NCI-H524 (cell line): ENCODE results near the gene S100A13.

Experiments
- DNase-seq, 2 experiments: peaks; one replicate each; lab custom pipeline; 2025; lab: John Stamatoyannopoulos, UW

S100A13 gene

GRCh38 chr1:153626477-153626903 lies 815 bp downstream of the S100A13 start:
- no peak for DNase-seq

- no peak for DNase-seq
Observed at GRCh38 chr1:153624965-153625611, 2.2 kb downstream of the S100A13 start.

- DNase-seq: no peak
Observed at GRCh38 chr1:153623101-153623500, 4.2 kb downstream of the S100A13 start.

- no peak for DNase-seq
Observed at GRCh38 chr1:153619171-153619570, 8.1 kb downstream of the S100A13 start.

- peak; percentile 47 to 65 for DNase-seq
Observed at GRCh38 chr1:153617663-153618062, 9.6 kb downstream of the S100A13 start.

- no peak for DNase-seq
Observed at GRCh38 chr1:153616917-153617311, 10.4 kb downstream of the S100A13 start.

GRCh38 chr1:153616144-153616916 lies 11.0 kb downstream of the S100A13 start, which contains the start of gene S100A14:
TSS of gene S100A14 (minus strand) at chr1:153616325. CDS start at chr1:153615858, 467 bp downstream.
- no peak for DNase-seq

- no peak for DNase-seq
Observed at GRCh38 chr1:153615406-153615805, 11.9 kb downstream of the S100A13 start.

- DNase-seq: no peak
Observed at GRCh38 chr1:153614906-153615305, 12.4 kb downstream of the S100A13 start.

GRCh38 chr1:153614189-153614900 lies 13.0 kb downstream of the S100A13 start:
- no peak for DNase-seq

GRCh38 chr1:153613406-153613805 lies 13.9 kb downstream of the S100A13 start:
- no peak for DNase-seq

GRCh38 chr1:153612755-153613331 lies 14.5 kb downstream of the S100A13 start, which contains the start of gene S100A16:
TSS of gene S100A16 (minus strand) at chr1:153613137. CDS start at chr1:153608151, 4,986 bp downstream.
- no peak for DNase-seq

- no peak for DNase-seq
Observed at GRCh38 chr1:153612111-153612754, 15.1 kb downstream of the S100A13 start.

- no peak for DNase-seq
Observed at GRCh38 chr1:153611356-153611755, 15.9 kb downstream of the S100A13 start.

- DNase-seq: no peak
Observed at GRCh38 chr1:153610811-153611301, 16.4 kb downstream of the S100A13 start.

- no peak for DNase-seq
Observed at GRCh38 chr1:153610334-153610733, 17.0 kb downstream of the S100A13 start.

GRCh38 chr1:153609585-153609907 lies 17.8 kb downstream of the S100A13 start:
- DNase-seq: no peak

- no peak for DNase-seq
Observed at GRCh38 chr1:153608742-153609584, 18.3 kb downstream of the S100A13 start.

- no peak for DNase-seq
Observed at GRCh38 chr1:153608089-153608682, 19.1 kb downstream of the S100A13 start.

- DNase-seq: no peak
Observed at GRCh38 chr1:153607381-153607780, 19.9 kb downstream of the S100A13 start.
